ENCODE results near the gene NRL. TPM values are rescaled to one million over a fixed set of nuclear protein-coding genes. Genes with fewer than 3 reads are reported as not detected.

The NRL gene
- total and polyA plus RNA-seq, 10 of the 15 experiments (the other 5 are each of a cell fraction or from before 2014, with no cell fraction given), result 0.11 to 4.4 (median 2.2) TPM

DNA sequence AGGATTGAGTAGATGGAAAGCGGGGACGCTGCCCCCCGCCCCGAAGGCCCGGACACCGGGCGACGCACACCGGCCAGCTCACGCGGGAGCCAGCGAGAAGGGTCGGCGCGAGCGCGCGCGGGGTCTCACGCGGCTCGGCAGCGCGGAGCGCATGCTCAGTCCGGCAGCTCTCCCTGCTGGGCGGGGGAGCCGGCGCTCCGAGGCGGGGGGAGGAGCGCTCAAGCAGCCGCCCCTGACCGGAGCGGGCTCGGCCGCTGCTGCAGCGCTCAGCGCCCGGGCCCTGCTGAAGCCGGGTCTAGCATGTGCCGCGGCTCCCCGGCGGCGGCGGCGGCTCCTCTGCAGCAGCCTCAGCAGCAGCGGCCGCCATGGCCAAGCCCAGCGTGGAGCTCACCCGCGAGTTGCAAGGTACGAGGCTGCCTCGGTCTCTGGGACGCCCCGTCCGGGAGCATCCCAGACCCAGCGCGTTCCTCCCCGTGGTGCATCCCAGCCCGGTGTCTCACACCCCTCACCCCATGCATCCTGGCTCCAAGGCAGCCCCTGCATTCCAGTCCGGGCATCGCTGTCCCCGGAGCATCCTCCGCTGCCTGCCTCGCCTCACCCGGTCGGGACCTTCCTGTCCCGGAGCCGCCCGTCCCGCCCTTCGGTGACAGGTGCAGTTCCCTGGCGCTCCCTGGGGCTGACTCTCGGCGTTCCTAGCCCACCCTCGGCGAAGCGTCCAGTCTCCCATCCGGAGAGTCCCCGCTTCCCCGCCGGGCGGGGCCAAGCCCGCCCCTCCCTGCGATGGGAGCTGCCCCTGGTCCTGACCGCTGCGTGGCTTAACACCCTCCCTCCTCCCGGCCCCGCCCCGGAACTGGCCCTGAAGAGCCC lies 62.7 kb downstream of the NRL start, which contains the start of gene CARMIL3:
CARMIL3 (plus strand) TSS at position 221 of the 867 bp plus-strand sequence; CDS start at position 366, 145 bp downstream.
- Histone ChIP-seq H3K36me3 (ENCODE audit: control insufficient read depth in 2 of 2, insufficient read depth in 2 of 2, low read length in 1 of 2) (no peaks in the 10 kb centered on the region), H3K4me1 (ENCODE audit: control insufficient read depth, insufficient read depth, low read length) (peaks cover 23% of the 10 kb centered on the region), H4K20me1 (ENCODE audit: control insufficient read depth, insufficient read depth) (no peaks in the 10 kb centered on the region), H3K9ac (ENCODE audit: control insufficient read depth, insufficient read depth, low read length) (peak within 1 kb of the TSS; percentile 77), H3K4me2 (ENCODE audit: control insufficient read depth, insufficient read depth) (peak within 1 kb of the TSS; percentile 99), H3K79me2 (ENCODE audit: control insufficient read depth, insufficient read depth, low read length) (no peaks in the 10 kb centered on the region), H3K9me3 (replicated peaks; ENCODE audit: control insufficient read depth, insufficient read depth, low read length) (no peaks in the 10 kb centered on the region), H3K4me3 (peak within 1 kb of the TSS; percentile 74), H3K27ac (ENCODE audit: control insufficient read depth, insufficient read depth) (peak within 1 kb of the TSS; percentile 31; the same call in 1 of the 2 replicates), H2AFZ (ENCODE audit: control insufficient read depth, low read depth, low read length) (peak within 1 kb of the TSS; percentile 82), H3K27me3 (replicated peaks in 1 of 2; ENCODE audit: control insufficient read depth in 2 of 2, insufficient read depth in 2 of 2, low read length in 1 of 2) (peaks cover 0 to 3% of the 10 kb centered on the region in 2 experiments; a peak in 1 of 4 replicates)
- ChIA-PET RAD21 (ENCODE audit: unreplicated experiment) (interaction anchor here (0.5 to 2.1 kb wide), 6 partner anchors 9 to 745 kb away, joined by 3 to 9 read pairs (median 5); partner anchors contain the start of genes BCL2L2, DCAF11 and NRL), SMC1A (ENCODE audit: uncharacterized antibody, unreplicated experiment) (interaction anchor here (0.8 to 1.8 kb wide), 3 partner anchors 9 to 57 kb away, joined by 3 to 5 read pairs (median 4); no protein-coding TSS in a partner anchor), POLR2A (interaction anchor here (0.6 to 1.2 kb wide), 9 partner anchors 23 to 74 kb away, joined by 3 to 6 read pairs (median 3); no protein-coding TSS in a partner anchor), CTCF (interaction anchor here (0.6 to 1.4 kb wide), 9 partner anchors 10 to 380 kb away, joined by 3 to 11 read pairs (median 3); partner anchors contain the start of gene IRF9)
- intact Hi-C loops (cut with micrococcal nuclease; ENCODE audit: unreplicated experiment), result loop anchor here (2.0 kb wide), 1 partner anchor 37 kb away; no protein-coding TSS in a partner anchor
- in situ Hi-C loops (cut with MboI), result no loop called here
- ATAC-seq, result peak; percentile 93
- BruUV-seq (replicated peaks), result no TSS peak
- DNase-seq (ENCODE audit: low read depth, low spot score), result no peak
- no peak for FAIRE-seq
- WGBS (ENCODE audit: insufficient coverage, insufficient replicate concordance, low lambda C conversion rate, missing lambda C conversion rate), result 2% methylated on average over 77 of the region's 92 CpGs
- TF ChIP-seq ZNF207 (IDR thresholded peaks at IDR 0.05; ENCODE audit: borderline replicate concordance), result peak; percentile 37; the same call in 1 of the 2 replicates
- no peak for TF ChIP-seq CBFB (IDR thresholded peaks at IDR 0.05; ENCODE audit: low read depth)
- peak; percentile 81; the same call in 1 of the 2 replicates for TF ChIP-seq SIN3A (IDR thresholded peaks at IDR 0.05; ENCODE audit: low read depth, low read length)
- peak; percentile 71 for TF ChIP-seq GATAD2B (conservative IDR thresholded peaks at IDR 0.05; ENCODE audit: low read depth)
- peak; percentile 43 for TF ChIP-seq NRF1 (conservative IDR thresholded peaks at IDR 0.05; ENCODE audit: low read depth, low read length)
- peak; percentile 65; the same call in 1 of the 2 replicates for TF ChIP-seq DPF2 (IDR thresholded peaks at IDR 0.05)
- TF ChIP-seq, protein P1, sequence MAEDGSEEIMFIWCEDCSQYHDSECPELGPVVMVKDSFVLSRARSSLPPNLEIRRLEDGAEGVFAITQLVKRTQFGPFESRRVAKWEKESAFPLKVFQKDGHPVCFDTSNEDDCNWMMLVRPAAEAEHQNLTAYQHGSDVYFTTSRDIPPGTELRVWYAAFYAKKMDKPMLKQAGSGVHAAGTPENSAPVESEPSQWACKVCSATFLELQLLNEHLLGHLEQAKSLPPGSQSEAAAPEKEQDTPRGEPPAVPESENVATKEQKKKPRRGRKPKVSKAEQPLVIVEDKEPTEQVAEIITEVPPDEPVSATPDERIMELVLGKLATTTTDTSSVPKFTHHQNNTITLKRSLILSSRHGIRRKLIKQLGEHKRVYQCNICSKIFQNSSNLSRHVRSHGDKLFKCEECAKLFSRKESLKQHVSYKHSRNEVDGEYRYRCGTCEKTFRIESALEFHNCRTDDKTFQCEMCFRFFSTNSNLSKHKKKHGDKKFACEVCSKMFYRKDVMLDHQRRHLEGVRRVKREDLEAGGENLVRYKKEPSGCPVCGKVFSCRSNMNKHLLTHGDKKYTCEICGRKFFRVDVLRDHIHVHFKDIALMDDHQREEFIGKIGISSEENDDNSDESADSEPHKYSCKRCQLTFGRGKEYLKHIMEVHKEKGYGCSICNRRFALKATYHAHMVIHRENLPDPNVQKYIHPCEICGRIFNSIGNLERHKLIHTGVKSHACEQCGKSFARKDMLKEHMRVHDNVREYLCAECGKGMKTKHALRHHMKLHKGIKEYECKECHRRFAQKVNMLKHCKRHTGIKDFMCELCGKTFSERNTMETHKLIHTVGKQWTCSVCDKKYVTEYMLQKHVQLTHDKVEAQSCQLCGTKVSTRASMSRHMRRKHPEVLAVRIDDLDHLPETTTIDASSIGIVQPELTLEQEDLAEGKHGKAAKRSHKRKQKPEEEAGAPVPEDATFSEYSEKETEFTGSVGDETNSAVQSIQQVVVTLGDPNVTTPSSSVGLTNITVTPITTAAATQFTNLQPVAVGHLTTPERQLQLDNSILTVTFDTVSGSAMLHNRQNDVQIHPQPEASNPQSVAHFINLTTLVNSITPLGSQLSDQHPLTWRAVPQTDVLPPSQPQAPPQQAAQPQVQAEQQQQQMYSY (CRISPR knock-in tag; IDR thresholded peaks at IDR 0.05), result no peak
- 0 out of 2 replicates have a peak, but pooled peaks have one; percentile 51 for TF ChIP-seq RB1 (IDR thresholded peaks at IDR 0.05; ENCODE audit: borderline replicate concordance)
- TF ChIP-seq, protein P2, sequence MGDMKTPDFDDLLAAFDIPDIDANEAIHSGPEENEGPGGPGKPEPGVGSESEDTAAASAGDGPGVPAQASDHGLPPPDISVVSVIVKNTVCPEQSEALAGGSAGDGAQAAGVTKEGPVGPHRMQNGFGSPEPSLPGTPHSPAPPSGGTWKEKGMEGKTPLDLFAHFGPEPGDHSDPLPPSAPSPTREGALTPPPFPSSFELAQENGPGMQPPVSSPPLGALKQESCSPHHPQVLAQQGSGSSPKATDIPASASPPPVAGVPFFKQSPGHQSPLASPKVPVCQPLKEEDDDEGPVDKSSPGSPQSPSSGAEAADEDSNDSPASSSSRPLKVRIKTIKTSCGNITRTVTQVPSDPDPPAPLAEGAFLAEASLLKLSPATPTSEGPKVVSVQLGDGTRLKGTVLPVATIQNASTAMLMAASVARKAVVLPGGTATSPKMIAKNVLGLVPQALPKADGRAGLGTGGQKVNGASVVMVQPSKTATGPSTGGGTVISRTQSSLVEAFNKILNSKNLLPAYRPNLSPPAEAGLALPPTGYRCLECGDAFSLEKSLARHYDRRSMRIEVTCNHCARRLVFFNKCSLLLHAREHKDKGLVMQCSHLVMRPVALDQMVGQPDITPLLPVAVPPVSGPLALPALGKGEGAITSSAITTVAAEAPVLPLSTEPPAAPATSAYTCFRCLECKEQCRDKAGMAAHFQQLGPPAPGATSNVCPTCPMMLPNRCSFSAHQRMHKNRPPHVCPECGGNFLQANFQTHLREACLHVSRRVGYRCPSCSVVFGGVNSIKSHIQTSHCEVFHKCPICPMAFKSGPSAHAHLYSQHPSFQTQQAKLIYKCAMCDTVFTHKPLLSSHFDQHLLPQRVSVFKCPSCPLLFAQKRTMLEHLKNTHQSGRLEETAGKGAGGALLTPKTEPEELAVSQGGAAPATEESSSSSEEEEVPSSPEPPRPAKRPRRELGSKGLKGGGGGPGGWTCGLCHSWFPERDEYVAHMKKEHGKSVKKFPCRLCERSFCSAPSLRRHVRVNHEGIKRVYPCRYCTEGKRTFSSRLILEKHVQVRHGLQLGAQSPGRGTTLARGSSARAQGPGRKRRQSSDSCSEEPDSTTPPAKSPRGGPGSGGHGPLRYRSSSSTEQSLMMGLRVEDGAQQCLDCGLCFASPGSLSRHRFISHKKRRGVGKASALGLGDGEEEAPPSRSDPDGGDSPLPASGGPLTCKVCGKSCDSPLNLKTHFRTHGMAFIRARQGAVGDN (IDR thresholded peaks at IDR 0.05), result peak; percentile 46
- TF ChIP-seq BHLHE40 (IDR thresholded peaks at IDR 0.05; ENCODE audit: borderline replicate concordance in 1 of 2, low read depth in 2 of 2, low read length in 1 of 2), result peak in 1 of 2 experiments; percentile 56; a peak in 2 of 4 replicates
- peak; percentile 29; the same call in 1 of the 2 replicates for TF ChIP-seq POLR2AphosphoS5 (IDR thresholded peaks at IDR 0.05; ENCODE audit: low read length)
- no peak for TF ChIP-seq NFYA (IDR thresholded peaks at IDR 0.05; ENCODE audit: borderline replicate concordance, low read depth, low read length)

Measured in GM12878 (cell line).